Coronary artery (tissue), 2 donors: Measurements from ENCODE around the gene DGKI.

ENCODE experiments used
- DNase-seq: peaks from one replicate; pipeline ENCODE4 v3.0.0-alpha.2; 2017; ENCODE audit warnings: low spot score
- H3K27ac ChIP-seq, 2 donors: fragments of 200-600 bp; sonication (generic); one replicate each; pipeline ENCODE4 v1.5.1; 2016 to 2019
- H3K4me3 ChIP-seq: fragments of 200-600 bp; sonication (generic); 2 replicates; pipeline ENCODE4 v1.5.1; 2016; ENCODE audit warnings: mild to moderate bottlenecking, moderate library complexity
- TF ChIP-seq, protein P1 (sequence below): fragments of 200-600 bp; sonication (generic); IDR thresholded peaks from one replicate; pipeline ENCODE4 v1.5.1; 2019; ENCODE audit warnings: antibody characterized with exemption

DGKI gene

DNA sequence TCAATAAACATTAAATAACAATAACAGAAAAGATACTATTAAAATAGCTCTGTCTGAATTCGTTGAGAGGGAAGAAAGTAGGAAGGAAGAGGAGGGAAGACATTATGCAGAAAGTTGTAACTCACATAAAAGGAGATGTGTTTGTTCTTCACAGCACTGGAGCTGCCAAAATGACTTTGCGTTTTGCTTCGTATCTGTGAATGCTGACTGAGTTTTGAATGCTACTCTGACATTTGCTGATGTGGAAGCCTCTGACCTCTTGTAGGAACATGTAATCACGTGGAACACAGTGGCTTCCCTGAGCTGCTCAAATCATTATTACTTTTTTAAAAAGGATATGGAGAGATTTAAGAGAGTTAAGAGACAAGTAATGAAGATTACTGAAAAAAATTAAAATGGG, 15.6 kb upstream of the DGKI start:
- TF ChIP-seq, protein P1, sequence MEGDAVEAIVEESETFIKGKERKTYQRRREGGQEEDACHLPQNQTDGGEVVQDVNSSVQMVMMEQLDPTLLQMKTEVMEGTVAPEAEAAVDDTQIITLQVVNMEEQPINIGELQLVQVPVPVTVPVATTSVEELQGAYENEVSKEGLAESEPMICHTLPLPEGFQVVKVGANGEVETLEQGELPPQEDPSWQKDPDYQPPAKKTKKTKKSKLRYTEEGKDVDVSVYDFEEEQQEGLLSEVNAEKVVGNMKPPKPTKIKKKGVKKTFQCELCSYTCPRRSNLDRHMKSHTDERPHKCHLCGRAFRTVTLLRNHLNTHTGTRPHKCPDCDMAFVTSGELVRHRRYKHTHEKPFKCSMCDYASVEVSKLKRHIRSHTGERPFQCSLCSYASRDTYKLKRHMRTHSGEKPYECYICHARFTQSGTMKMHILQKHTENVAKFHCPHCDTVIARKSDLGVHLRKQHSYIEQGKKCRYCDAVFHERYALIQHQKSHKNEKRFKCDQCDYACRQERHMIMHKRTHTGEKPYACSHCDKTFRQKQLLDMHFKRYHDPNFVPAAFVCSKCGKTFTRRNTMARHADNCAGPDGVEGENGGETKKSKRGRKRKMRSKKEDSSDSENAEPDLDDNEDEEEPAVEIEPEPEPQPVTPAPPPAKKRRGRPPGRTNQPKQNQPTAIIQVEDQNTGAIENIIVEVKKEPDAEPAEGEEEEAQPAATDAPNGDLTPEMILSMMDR, result no peak
- Histone ChIP-seq H3K27ac (no peak overlapping the region), H3K4me3 (no peak overlapping the region)
- no peak for DNase-seq

DNA sequence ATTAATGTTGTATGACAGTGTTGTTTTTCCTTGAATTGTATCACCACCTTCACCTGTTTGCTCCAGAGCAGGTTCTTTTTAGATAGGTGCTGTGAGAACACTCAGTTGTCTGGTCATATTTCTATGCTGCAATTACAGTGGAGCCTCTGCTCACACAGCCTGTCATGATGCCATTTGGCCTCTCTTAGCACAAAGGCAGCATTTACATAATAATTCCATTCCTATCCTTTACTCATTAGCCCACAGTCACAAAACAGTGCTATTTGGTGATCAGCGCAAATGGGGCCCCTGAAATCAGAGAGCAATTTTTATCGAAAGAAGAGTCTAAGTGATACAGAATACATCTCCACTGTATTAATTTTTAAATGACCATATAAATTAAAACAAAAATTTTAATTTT, 13.8 kb upstream of the DGKI start:
- TF ChIP-seq, protein P1, result no peak
- Histone ChIP-seq H3K4me3 (no peak overlapping the region), H3K27ac (no peak overlapping the region)
- DNase-seq, result no peak

DNA sequence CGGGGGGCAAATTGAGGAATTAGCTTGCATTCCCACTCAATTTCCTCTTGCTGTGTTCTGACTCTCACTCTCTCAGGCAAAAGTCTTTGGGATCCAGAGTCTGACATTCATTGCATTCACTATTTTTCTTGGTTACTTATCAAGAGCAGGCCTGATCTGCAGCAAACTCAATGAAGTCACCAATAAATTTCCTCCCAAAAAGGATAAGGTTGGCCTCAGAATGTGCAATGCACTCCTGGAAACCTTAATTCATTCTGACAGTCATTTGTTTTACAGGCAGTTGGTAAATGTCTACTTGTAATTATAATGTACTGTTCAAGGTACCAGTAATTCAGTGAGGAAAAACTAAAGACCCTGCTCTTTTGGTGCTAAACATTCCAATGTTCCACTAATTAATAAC, 6.3 kb upstream of the DGKI start:
- Histone ChIP-seq H3K4me3 (no peak overlapping the region), H3K27ac (no peak overlapping the region)
- TF ChIP-seq, protein P1, result no peak
- DNase-seq, result no peak

DNA sequence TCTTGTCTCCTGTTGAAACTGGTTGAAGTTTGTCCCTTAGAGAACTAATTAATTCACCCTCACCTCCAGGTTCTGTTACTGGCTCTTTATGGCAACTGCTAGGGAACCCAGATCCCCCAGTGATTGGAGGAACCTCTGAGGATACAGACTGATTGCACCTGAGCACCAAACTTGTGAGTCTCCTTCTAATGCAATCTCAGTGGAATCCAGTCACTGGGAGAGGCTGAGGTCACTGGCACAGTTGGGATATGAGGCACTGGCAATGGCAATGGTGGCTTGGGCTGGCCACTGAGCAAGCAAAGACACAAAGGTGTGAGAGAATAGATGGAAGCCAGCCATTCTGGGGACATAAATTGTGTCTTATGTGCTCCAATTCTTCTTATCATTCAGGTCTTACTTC, 5.3 kb upstream of the DGKI start:
- DNase-seq, result no peak
- Histone ChIP-seq H3K4me3 (no peak overlapping the region), H3K27ac (no peak overlapping the region)
- TF ChIP-seq, protein P1, result no peak

DNA sequence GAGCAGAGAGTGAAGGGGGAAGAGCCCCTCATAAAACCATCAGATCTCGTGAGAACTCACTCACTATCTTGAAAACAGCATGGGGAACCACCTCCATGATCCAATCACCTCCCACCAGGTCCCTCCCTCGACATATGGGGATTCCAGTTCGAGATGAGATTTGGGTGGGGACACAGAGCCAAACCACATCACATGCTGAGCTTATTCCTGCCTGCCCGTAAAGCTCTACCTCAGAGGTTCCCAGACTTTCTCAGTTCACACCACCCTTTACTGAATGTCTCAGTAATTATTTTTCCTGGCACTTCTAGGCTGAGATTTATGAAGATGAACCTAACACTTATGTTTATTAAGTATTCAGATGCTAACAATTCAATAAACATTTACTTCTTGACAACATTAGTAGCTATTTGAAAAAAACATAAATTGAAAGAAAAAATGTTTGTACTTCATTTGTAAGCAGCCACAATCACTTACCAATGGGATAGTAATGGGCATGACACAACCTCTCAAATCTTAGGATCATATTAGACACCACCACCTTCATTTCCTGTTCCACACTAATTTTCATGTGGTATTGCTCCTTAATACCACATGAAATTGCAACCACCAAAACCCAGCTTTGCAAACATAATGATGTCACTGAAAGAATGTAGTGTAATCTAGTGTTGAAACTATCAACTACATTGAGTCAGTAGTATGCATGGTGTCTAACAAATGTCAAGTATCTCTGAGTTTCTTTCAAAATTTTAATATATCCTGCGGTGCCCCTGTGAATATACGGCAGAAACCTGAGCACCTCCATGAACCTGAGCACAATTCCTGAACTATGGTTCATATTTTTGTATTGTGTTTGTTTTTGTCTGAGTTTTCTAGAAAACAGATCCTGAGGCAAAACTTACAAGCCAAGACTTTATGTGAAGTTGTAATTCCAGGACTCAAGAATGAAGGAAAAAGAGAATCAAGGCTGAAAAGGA, 4.5 kb upstream of the DGKI start:
- Histone ChIP-seq H3K4me3 (no peak overlapping the region), H3K27ac (no peak overlapping the region)
- TF ChIP-seq, protein P1, result no peak
- no peak for DNase-seq

DNA sequence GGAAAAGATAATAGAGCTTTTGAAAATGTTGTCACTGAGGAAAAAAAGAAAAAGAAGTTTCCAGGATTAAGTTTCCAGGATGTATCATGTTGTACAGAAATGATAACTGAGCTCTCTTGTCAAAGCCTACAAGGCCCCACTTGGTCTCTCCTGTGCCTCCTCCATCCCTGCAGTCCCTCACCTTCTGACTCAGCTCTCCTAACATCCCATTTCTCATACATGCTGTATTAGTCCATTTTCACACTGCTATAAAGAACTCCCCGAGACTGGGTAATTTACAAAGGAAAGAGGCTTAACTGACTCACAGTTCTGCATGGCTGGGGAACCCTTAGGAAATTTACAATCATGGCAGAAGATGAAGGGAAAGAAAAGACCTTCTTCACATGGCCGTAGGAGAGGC, 3.8 kb upstream of the DGKI start:
- H3K4me3 ChIP-seq, result no peak overlapping the region
- TF ChIP-seq, protein P1, result no peak
- no peak for DNase-seq
- no peak overlapping the region for H3K27ac ChIP-seq

DNA sequence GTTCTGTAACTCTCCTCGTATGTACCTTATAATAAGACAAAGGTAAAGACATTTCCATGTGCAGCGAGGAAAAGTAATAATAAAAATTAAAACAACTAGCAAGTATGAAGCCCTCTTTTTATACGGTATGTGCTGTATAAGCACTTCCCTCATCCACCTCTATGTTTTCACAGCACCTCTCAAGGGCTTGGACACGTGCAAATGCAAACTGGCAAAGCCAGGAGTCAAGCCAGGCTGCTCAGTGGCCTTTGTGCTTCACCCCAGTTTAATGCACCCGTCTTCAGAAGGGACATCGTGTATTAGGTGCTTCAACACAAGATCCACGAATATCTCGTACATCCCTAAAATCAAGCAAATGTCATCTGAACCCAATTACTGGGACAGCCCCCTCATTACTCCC, 1.3 kb upstream of the DGKI start:
- H3K27ac ChIP-seq, result no peak overlapping the region
- DNase-seq, result no peak
- no peak overlapping the region for H3K4me3 ChIP-seq
- TF ChIP-seq, protein P1, result no peak
